GM23248 (cell line): Measurements from ENCODE around the gene TTC21A. TPM values are rescaled to one million over a fixed set of nuclear protein-coding genes. Genes with fewer than 3 reads are reported as not detected.

ENCODE experiments used
- DNase-seq: peaks from one replicate; pipeline ENCODE4 v3.0.0-alpha.2; 2015
- H2AFZ ChIP-seq: fragments of 200-600 bp; sonication (generic); 2 replicates; pipeline ENCODE4 v1.6.1; 2016; ENCODE audit warnings: antibody characterized with exemption
- H3F3A ChIP-seq: fragments of 200-600 bp; sonication (generic); 2 replicates; pipeline ENCODE4 v1.6.1; 2016; ENCODE audit warnings: mild to moderate bottlenecking, antibody characterized with exemption, mixed run types; ENCODE audit not compliant: insufficient read depth
- H3K27ac ChIP-seq: fragments of 200-600 bp; sonication (generic); 2 replicates; pipeline ENCODE4 v1.5.1; 2016; ENCODE audit warnings: mild to moderate bottlenecking
- H3K27me3 ChIP-seq: fragments of 200-600 bp; sonication (generic); replicated peaks from 2 replicates; pipeline ENCODE4 v1.6.1; 2016; ENCODE audit warnings: mild to moderate bottlenecking; ENCODE audit not compliant: insufficient read depth
- H3K36me3 ChIP-seq: fragments of 200-600 bp; sonication (generic); 2 replicates; pipeline ENCODE4 v1.6.1; 2016; ENCODE audit warnings: low read depth, mild to moderate bottlenecking
- H3K4me1 ChIP-seq: fragments of 200-600 bp; sonication (generic); 2 replicates; pipeline ENCODE4 v1.6.1; 2016; ENCODE audit warnings: mild to moderate bottlenecking; ENCODE audit not compliant: insufficient read depth
- H3K4me2 ChIP-seq: fragments of 200-600 bp; sonication (generic); one replicate; pipeline ENCODE4 v1.6.1; 2016; ENCODE audit warnings: mild to moderate bottlenecking; ENCODE audit not compliant: unreplicated experiment
- H3K4me3 ChIP-seq: fragments of 200-600 bp; sonication (generic); 2 replicates; pipeline ENCODE4 v1.5.1; 2016; ENCODE audit warnings: mild to moderate bottlenecking
- H3K79me2 ChIP-seq: fragments of 200-600 bp; sonication (generic); 2 replicates; pipeline ENCODE4 v1.6.1; 2016; ENCODE audit warnings: mild to moderate bottlenecking; ENCODE audit not compliant: insufficient read depth
- H3K9ac ChIP-seq: fragments of 200-600 bp; sonication (generic); 2 replicates; pipeline ENCODE4 v1.6.1; 2016; ENCODE audit warnings: mild to moderate bottlenecking
- H3K9me2 ChIP-seq: fragments of 200-600 bp; sonication (generic); 2 replicates; pipeline ENCODE4 v1.6.1; 2016; ENCODE audit warnings: mixed run types, mild to moderate bottlenecking, moderate library complexity; ENCODE audit not compliant: insufficient read depth
- H3K9me3 ChIP-seq: fragments of 200-600 bp; sonication (generic); one replicate; pipeline ENCODE4 v1.6.1; 2017; ENCODE audit warnings: low read depth
- H4K20me1 ChIP-seq: fragments of 200-600 bp; sonication (generic); 2 replicates; pipeline ENCODE4 v1.6.0; 2016; ENCODE audit not compliant: insufficient read depth
- EZH2 ChIP-seq: fragments of 200-600 bp; sonication (generic); IDR thresholded peaks from 2 replicates; pipeline ENCODE4 v1.6.1; 2018; ENCODE audit warnings: antibody characterized with exemption, mild to moderate bottlenecking; ENCODE audit not compliant: insufficient read depth, poor library complexity, severe bottlenecking
- EZH2phosphoT487 ChIP-seq: fragments of 200-600 bp; sonication (generic); IDR thresholded peaks from 2 replicates; pipeline ENCODE4 v1.6.1; 2018; ENCODE audit warnings: antibody characterized with exemption, moderate library complexity, mild to moderate bottlenecking, low read depth; ENCODE audit not compliant: insufficient read depth
- WGBS, 2 experiments: methylation state at CpG; one replicate each; pipeline ENCODE4 v1.1.6; 2015 to 2017; ENCODE audit warnings: low lambda C conversion rate in 2 of 2, low coverage in 1 of 2; ENCODE audit errors: missing lambda C conversion rate in 2 of 2; 5-methylcytosine and 5-hydroxymethylcytosine counted together
- in situ Hi-C: fragments of 300-500 bp; cut with MboI; formaldehyde crosslinking; loops from 2 replicates; pipeline ENCODE4 v1.15.0; 2020
- polyA plus RNA-seq: library from polyadenylated mRNA; unstranded; fragments of >200 nt; fragmentation: Nextera tagmentation; extraction: Ambion mirVana; gene quantifications from 2 replicates; pipeline ENCODE4 v1.2.1, GENCODE V29; 2016
- total RNA-seq: library from RNA; depleted of rRNA; stranded (reverse); fragments of >200 nt; shearing (Covaris generic); gene quantifications from 2 replicates; pipeline ENCODE4 v1.2.3, GENCODE V29; 2014

The TTC21A gene
- total and polyA plus RNA-seq, 2 experiments from 2014 or later, result 0.76 to 1.2 TPM

DNA sequence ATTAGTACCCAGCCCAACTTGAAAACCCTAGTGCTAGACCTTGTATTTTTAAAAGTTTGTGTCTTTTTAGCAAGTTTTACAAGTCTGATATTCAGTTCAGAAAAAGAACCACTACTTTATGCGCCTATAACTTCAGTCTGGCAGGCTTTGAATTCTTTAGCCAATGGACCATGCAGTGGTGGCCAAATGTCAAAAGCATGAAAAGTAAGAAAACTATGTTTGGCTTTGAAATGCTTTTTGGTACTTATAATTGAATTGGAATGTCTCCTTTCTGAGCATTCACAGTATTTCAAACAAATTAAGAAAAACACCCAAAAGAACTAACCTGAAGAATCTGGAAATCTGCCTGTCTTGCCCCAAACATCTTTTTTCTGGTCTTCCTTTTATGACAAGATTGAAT is 42.8 kb upstream of the TTC21A start:
- Histone ChIP-seq H3K4me3 (no peak overlapping the region), H3K27ac (peak overlapping the region; percentile 57), H4K20me1 (no peaks in the 10 kb centered on the region), H3K4me1 (peaks cover 22% of the 10 kb centered on the region), H2AFZ (no peak overlapping the region), H3K27me3 (no peaks in the 10 kb centered on the region), H3K4me2 (peak overlapping the region; percentile 63), H3K9me3 (no peaks in the 10 kb centered on the region), H3K79me2 (peaks cover 63% of the 10 kb centered on the region), H3K9me2 (no peaks in the 10 kb centered on the region), H3K36me3 (peaks cover 3% of the 10 kb centered on the region; the same call in 1 of the 2 replicates), H3K9ac (no peak overlapping the region), H3F3A (peaks cover 31% of the 10 kb centered on the region)
- TF ChIP-seq EZH2phosphoT487 (no peak), EZH2 (no peak)
- WGBS, 2 experiments, result 87 to 91% methylated on average over 1 of the region's 1 CpG
- peak; percentile 73 for DNase-seq
- in situ Hi-C loops, result no loop called here

DNA sequence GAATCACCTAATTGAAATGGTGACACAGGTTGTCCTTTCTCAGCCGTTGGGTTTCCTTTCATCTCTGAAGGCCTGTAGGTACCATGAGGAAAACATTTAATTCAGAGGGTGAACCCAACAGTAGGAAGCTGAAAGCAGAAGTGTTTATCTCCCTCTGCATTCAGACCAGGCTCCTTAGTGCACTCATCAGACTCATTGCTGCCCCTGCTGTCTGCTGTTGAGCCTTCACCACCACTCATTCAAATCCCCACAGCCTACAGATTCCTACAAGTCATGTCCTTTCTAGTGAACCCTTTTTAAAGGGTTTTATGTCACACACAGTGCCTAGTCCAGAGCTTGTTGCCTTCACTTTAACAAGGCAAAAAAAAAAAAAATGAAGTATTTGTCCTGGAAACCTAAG is 42.3 kb upstream of the TTC21A start:
- 43 to 68% methylated on average over 1 of the region's 1 CpG for WGBS, 2 experiments
- Histone ChIP-seq H3K4me3 (no peak overlapping the region), H3K79me2 (peaks cover 57% of the 10 kb centered on the region), H3K9me3 (no peaks in the 10 kb centered on the region), H2AFZ (no peak overlapping the region), H3K9ac (no peak overlapping the region), H3K27ac (peak overlapping the region; percentile 57), H4K20me1 (no peaks in the 10 kb centered on the region), H3K36me3 (peaks cover 7% of the 10 kb centered on the region; the same call in 1 of the 2 replicates), H3K9me2 (no peaks in the 10 kb centered on the region), H3F3A (peaks cover 31% of the 10 kb centered on the region), H3K4me1 (peaks cover 22% of the 10 kb centered on the region), H3K4me2 (peak overlapping the region; percentile 63), H3K27me3 (no peaks in the 10 kb centered on the region)
- DNase-seq, result peak; percentile 78
- TF ChIP-seq EZH2phosphoT487, result no peak
- in situ Hi-C loops, result no loop called here

DNA sequence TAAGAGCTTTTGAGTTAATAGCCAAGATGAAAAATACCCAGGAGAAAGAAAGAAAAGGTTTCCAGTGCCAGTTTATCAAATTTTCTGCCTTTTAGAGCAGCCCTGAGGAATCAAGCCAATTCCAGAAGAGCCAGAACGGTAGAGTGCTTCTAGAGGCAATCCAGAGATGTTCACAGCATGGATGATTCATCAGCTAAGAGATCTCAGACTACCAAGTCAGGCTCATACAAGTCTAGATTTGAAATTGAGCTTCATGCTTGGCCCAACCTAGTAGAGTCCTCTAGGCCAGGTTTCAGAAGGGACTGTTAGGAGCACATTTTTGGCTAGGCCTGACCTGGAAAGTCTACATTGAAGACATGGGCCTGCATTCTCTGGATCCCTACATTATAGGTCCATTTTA is 40.2 kb upstream of the TTC21A start:
- H3K79me2 ChIP-seq, result peaks cover 36% of the 10 kb centered on the region
- H3K9ac ChIP-seq, result no peak overlapping the region
- peaks cover 22% of the 10 kb centered on the region for H3K4me1 ChIP-seq
- H3K27me3 ChIP-seq, result no peaks in the 10 kb centered on the region
- WGBS, 2 experiments, result 44 to 55% methylated on average over 1 of the region's 1 CpG
- H4K20me1 ChIP-seq, result no peaks in the 10 kb centered on the region
- no peak overlapping the region for H3K27ac ChIP-seq
- in situ Hi-C loops, result no loop called here
- no peak overlapping the region for H3K4me3 ChIP-seq
- H2AFZ ChIP-seq, result no peak overlapping the region
- no peaks in the 10 kb centered on the region for H3K9me3 ChIP-seq
- peak; percentile 29 for DNase-seq
- H3F3A ChIP-seq, result peaks cover 31% of the 10 kb centered on the region
- peaks cover 10% of the 10 kb centered on the region; the same call in 1 of the 2 replicates for H3K36me3 ChIP-seq
- TF ChIP-seq EZH2phosphoT487 (no peak), EZH2 (no peak)
- H3K9me2 ChIP-seq, result no peaks in the 10 kb centered on the region
- H3K4me2 ChIP-seq, result no peak overlapping the region

DNA sequence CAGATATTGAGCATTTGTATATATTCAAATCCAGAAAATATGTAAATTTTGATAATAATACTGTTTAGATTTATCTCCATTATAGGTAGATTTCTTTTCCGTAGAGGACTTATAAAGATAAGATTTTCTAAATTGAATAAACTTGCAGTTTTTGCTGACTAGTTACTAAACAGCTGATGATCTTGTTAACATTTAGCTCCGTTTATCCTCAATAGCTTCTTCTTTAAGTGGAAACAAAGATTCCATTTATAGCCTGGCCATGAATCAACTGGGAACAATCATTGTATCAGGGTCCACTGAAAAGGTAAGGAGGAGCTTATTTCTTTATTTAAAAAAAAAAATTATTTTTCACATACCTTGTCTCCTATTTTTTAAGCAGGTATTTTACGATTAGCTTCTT is 38.9 kb upstream of the TTC21A start:
- whole genome bisulfite sequencing, 2 experiments, result 93 to 94% methylated on average over 3 of the region's 3 CpGs

DNA sequence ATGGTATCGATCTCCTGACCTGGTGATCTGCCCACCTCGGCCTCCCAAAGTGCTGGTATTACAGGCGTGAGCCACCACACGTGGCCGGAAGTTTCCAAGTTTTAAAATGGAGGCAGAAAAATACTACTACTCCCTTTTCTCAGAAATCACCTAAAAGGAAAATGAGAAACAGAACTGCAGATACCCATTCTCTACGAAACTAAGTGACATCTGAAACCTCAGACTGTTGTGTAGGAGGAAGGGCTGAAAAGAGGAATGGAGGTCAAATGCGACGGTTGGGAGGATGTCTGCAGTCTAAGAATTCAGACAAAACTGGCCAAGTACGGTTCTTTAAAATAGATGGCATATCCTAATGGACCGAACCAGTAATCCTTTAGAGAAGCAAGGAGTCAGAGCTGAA is 31.6 kb upstream of the TTC21A start:
- in situ Hi-C loops, result no loop called here
- no peaks in the 10 kb centered on the region for H3K27me3 ChIP-seq
- no peaks in the 10 kb centered on the region for H3K9me2 ChIP-seq
- H3K4me3 ChIP-seq, result no peak overlapping the region
- H3K27ac ChIP-seq, result no peak overlapping the region
- no peaks in the 10 kb centered on the region for H3K79me2 ChIP-seq
- H3F3A ChIP-seq, result no peaks in the 10 kb centered on the region
- TF ChIP-seq EZH2 (no peak), EZH2phosphoT487 (no peak)
- no peak overlapping the region for H2AFZ ChIP-seq
- no peak overlapping the region for H3K4me2 ChIP-seq
- no peak overlapping the region for H3K9ac ChIP-seq
- WGBS, 2 experiments, result 95 to 96% methylated on average over 10 of the region's 10 CpGs
- no peak for DNase-seq
- peaks cover 28% of the 10 kb centered on the region for H3K36me3 ChIP-seq
- no peaks in the 10 kb centered on the region for H3K4me1 ChIP-seq
- no peaks in the 10 kb centered on the region for H3K9me3 ChIP-seq
- no peaks in the 10 kb centered on the region for H4K20me1 ChIP-seq

More for the DNA sequence above, 38.9 kb upstream of the TTC21A start:
- Histone ChIP-seq H3K9me3 (no peaks in the 10 kb centered on the region), H3K4me2 (no peak overlapping the region), H3K9me2 (no peaks in the 10 kb centered on the region), H3F3A (peaks cover 31% of the 10 kb centered on the region), H3K9ac (no peak overlapping the region), H3K4me3 (no peak overlapping the region), H3K36me3 (peaks cover 10% of the 10 kb centered on the region; the same call in 1 of the 2 replicates), H3K4me1 (peaks cover 22% of the 10 kb centered on the region), H3K79me2 (peaks cover 24% of the 10 kb centered on the region), H3K27me3 (no peaks in the 10 kb centered on the region), H3K27ac (no peak overlapping the region), H4K20me1 (no peaks in the 10 kb centered on the region), H2AFZ (no peak overlapping the region)
- TF ChIP-seq EZH2phosphoT487, result no peak
- no peak for TF ChIP-seq EZH2
- in situ Hi-C loops, result no loop called here
- DNase-seq, result no peak
